MM.1S (cell line): Measurements from ENCODE around the gene CCKAR.

ENCODE experiments used
- DNase-seq: peaks from one replicate; pipeline ENCODE4 v3.0.0-alpha.2; 2015
- H2AFZ ChIP-seq: fragments of 300-600 bp; sonication (generic); 2 replicates; pipeline ENCODE4 v1.6.0; 2016; ENCODE audit warnings: antibody characterized with exemption, low read length
- H3F3A ChIP-seq: fragments of 300-600 bp; sonication (generic); 2 replicates; pipeline ENCODE4 v1.6.1; 2016; ENCODE audit warnings: mild to moderate bottlenecking, antibody characterized with exemption, low read length, moderate library complexity, mixed read lengths; ENCODE audit not compliant: insufficient read depth
- H3K27ac ChIP-seq: fragments of 300-600 bp; sonication (generic); 2 replicates; pipeline ENCODE4 v1.5.1; 2016; ENCODE audit warnings: mild to moderate bottlenecking, low read length
- H3K27me3 ChIP-seq: fragments of 300-600 bp; sonication (generic); replicated peaks from 2 replicates; pipeline ENCODE4 v1.6.0; 2016; ENCODE audit warnings: low read length; ENCODE audit not compliant: insufficient read depth
- H3K36me3 ChIP-seq: fragments of 300-600 bp; sonication (generic); replicated peaks from 2 replicates; pipeline ENCODE4 v1.6.1; 2016; ENCODE audit warnings: mild to moderate bottlenecking, low read length, mixed read lengths; ENCODE audit not compliant: insufficient read depth
- H3K4me1 ChIP-seq: fragments of 300-600 bp; sonication (generic); 2 replicates; pipeline ENCODE4 v1.6.1; 2016; ENCODE audit warnings: low read length, mixed read lengths
- H3K4me2 ChIP-seq: fragments of 300-600 bp; sonication (generic); 2 replicates; pipeline ENCODE4 v1.6.0; 2016; ENCODE audit warnings: low read depth, low read length
- H3K4me3 ChIP-seq: fragments of 300-600 bp; sonication (generic); 2 replicates; pipeline ENCODE4 v1.5.1; 2016; ENCODE audit warnings: low read length, mixed read lengths
- H3K79me2 ChIP-seq: fragments of 300-600 bp; sonication (generic); 2 replicates; pipeline ENCODE4 v1.6.1; 2016; ENCODE audit warnings: mixed run types, low read length, mixed read lengths
- H3K9ac ChIP-seq: fragments of 300-600 bp; sonication (generic); 2 replicates; pipeline ENCODE4 v1.6.1; 2016; ENCODE audit warnings: low read length, mixed read lengths
- H3K9me2 ChIP-seq: fragments of 300-600 bp; sonication (generic); replicated peaks from 2 replicates; pipeline ENCODE4 v1.6.1; 2016; ENCODE audit warnings: mild to moderate bottlenecking, low read length, mixed read lengths; ENCODE audit not compliant: insufficient read depth
- H3K9me3 ChIP-seq: fragments of 300-600 bp; sonication (generic); replicated peaks from 2 replicates; pipeline ENCODE4 v1.6.1; 2016; ENCODE audit warnings: mild to moderate bottlenecking, low read length, mixed read lengths; ENCODE audit not compliant: insufficient read depth
- H4K20me1 ChIP-seq: fragments of 300-600 bp; sonication (generic); 2 replicates; pipeline ENCODE4 v1.6.1; 2016; ENCODE audit warnings: mild to moderate bottlenecking, low read length, moderate library complexity, mixed read lengths; ENCODE audit not compliant: insufficient read depth
- EZH2 ChIP-seq: fragments of 300-600 bp; sonication (generic); optimal IDR thresholded peaks from 2 replicates; pipeline ENCODE3; 2017; ENCODE audit warnings: low read depth, mild to moderate bottlenecking, antibody characterized with exemption, low read length, mixed read lengths
- EZH2phosphoT487 ChIP-seq: fragments of 300-600 bp; sonication (generic); IDR thresholded peaks from 2 replicates; pipeline ENCODE4 v1.6.1; 2018; ENCODE audit warnings: antibody characterized with exemption, low read length
- TF ChIP-seq, protein P1 (sequence below): fragments of 300-600 bp; sonication (generic); IDR thresholded peaks from 2 replicates; pipeline ENCODE4 v1.5.1; 2016; ENCODE audit warnings: antibody characterized with exemption, low read length, mixed read lengths

CCKAR gene

DNA sequence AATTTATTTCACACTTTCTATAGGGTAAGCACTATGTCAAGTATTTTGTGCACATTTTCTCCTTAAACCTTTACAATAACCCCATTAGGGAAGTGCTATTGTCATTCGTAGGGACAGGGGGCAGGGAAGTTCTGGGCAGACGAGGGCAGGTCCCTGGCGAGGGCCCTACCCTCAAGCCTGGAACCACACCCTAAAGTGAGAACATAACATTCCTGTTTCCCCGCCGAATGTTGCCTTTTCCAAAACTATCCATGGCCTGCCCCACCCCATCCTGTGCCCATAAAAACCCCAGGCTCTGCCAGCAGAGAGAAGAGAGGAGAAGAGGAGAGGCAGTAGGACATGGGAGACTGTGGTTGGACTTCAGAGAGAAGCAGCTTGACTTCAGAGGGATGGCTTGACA lies 39.8 kb upstream of the CCKAR start:
- TF ChIP-seq EZH2phosphoT487 (no peak), EZH2 (no peak)
- TF ChIP-seq, protein P1, sequence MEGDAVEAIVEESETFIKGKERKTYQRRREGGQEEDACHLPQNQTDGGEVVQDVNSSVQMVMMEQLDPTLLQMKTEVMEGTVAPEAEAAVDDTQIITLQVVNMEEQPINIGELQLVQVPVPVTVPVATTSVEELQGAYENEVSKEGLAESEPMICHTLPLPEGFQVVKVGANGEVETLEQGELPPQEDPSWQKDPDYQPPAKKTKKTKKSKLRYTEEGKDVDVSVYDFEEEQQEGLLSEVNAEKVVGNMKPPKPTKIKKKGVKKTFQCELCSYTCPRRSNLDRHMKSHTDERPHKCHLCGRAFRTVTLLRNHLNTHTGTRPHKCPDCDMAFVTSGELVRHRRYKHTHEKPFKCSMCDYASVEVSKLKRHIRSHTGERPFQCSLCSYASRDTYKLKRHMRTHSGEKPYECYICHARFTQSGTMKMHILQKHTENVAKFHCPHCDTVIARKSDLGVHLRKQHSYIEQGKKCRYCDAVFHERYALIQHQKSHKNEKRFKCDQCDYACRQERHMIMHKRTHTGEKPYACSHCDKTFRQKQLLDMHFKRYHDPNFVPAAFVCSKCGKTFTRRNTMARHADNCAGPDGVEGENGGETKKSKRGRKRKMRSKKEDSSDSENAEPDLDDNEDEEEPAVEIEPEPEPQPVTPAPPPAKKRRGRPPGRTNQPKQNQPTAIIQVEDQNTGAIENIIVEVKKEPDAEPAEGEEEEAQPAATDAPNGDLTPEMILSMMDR = no peak
- DNase-seq = no peak
- H3K27me3 ChIP-seq = no peaks in the 10 kb centered on the region
- H3K36me3 ChIP-seq = no peaks in the 10 kb centered on the region
- no peak overlapping the region for H3K9ac ChIP-seq
- no peak overlapping the region for H2AFZ ChIP-seq
- no peaks in the 10 kb centered on the region for H3K9me3 ChIP-seq
- H3F3A ChIP-seq = no peaks in the 10 kb centered on the region
- no peak overlapping the region for H3K27ac ChIP-seq
- H4K20me1 ChIP-seq = no peaks in the 10 kb centered on the region
- H3K9me2 ChIP-seq = no peaks in the 10 kb centered on the region
- H3K4me1 ChIP-seq = no peaks in the 10 kb centered on the region
- no peaks in the 10 kb centered on the region for H3K79me2 ChIP-seq
- H3K4me3 ChIP-seq = no peak overlapping the region
- no peak overlapping the region for H3K4me2 ChIP-seq

DNA sequence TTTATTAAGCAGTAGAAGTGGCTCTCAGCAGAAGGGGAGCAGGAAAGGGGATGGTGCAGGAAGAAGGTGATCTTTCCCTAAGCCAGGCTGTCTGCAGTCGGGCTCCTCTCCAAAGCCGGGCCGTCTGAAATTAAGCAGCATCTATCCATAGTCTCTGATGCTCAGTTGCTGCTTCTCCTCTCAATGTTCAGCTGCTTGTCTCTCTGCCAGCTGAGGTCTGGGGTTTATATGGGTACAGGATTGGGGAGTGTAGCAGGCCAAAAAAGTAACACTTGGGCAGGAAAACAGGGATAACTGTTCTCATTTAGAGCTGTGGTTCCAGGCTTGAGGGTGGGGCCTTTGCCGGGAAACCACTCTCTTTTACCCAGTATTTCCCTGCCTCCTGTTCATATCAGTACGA lies 39.2 kb upstream of the CCKAR start:
- H3F3A ChIP-seq = no peaks in the 10 kb centered on the region
- no peak overlapping the region for H3K9ac ChIP-seq
- TF ChIP-seq, protein P1 = no peak
- TF ChIP-seq EZH2 = no peak
- TF ChIP-seq EZH2phosphoT487 = no peak
- H3K9me2 ChIP-seq = no peaks in the 10 kb centered on the region
- DNase-seq = no peak
- H3K27ac ChIP-seq = no peak overlapping the region
- H4K20me1 ChIP-seq = no peaks in the 10 kb centered on the region
- H3K4me2 ChIP-seq = no peak overlapping the region
- H3K4me1 ChIP-seq = no peaks in the 10 kb centered on the region
- H3K36me3 ChIP-seq = no peaks in the 10 kb centered on the region
- no peaks in the 10 kb centered on the region for H3K9me3 ChIP-seq
- H2AFZ ChIP-seq = no peak overlapping the region
- H3K27me3 ChIP-seq = no peaks in the 10 kb centered on the region
- H3K4me3 ChIP-seq = no peak overlapping the region
- no peaks in the 10 kb centered on the region for H3K79me2 ChIP-seq

DNA sequence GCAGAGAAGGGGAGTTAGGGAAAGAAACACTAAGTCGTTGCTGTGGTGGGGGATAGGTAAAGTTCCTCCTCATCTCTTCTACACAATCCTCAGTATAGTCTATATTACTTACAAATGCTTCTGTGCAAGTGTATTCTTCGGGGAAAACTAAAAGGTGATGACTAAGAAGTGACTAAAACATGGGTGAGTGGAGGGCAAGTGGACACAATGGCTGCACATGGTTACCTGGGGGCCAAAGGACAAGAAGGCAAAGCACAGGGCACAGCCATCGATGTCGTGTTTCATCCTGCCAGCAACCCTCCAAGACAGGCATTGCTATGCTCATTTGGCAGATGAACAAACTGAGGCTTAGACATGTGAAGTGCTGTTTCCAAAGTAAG lies 35.5 kb upstream of the CCKAR start:
- Histone ChIP-seq H3K9me3 (no peaks in the 10 kb centered on the region), H2AFZ (no peak overlapping the region), H3K4me2 (no peak overlapping the region), H3K36me3 (no peaks in the 10 kb centered on the region), H3K79me2 (no peaks in the 10 kb centered on the region), H4K20me1 (no peaks in the 10 kb centered on the region), H3K9ac (no peak overlapping the region), H3K4me3 (no peak overlapping the region), H3K27me3 (no peaks in the 10 kb centered on the region), H3F3A (no peaks in the 10 kb centered on the region), H3K4me1 (no peaks in the 10 kb centered on the region), H3K27ac (no peak overlapping the region), H3K9me2 (no peaks in the 10 kb centered on the region)
- DNase-seq = no peak
- TF ChIP-seq EZH2 (no peak), EZH2phosphoT487 (no peak)
- TF ChIP-seq, protein P1 = no peak
